ENCODE measurements around the gene FAM76B.
"Not testable (repeated sequence)": the region's sequence is repeated elsewhere in the genome, so short reads cannot be mapped to it uniquely, and the experiment has no call there.

The FAM76B gene

DNA sequence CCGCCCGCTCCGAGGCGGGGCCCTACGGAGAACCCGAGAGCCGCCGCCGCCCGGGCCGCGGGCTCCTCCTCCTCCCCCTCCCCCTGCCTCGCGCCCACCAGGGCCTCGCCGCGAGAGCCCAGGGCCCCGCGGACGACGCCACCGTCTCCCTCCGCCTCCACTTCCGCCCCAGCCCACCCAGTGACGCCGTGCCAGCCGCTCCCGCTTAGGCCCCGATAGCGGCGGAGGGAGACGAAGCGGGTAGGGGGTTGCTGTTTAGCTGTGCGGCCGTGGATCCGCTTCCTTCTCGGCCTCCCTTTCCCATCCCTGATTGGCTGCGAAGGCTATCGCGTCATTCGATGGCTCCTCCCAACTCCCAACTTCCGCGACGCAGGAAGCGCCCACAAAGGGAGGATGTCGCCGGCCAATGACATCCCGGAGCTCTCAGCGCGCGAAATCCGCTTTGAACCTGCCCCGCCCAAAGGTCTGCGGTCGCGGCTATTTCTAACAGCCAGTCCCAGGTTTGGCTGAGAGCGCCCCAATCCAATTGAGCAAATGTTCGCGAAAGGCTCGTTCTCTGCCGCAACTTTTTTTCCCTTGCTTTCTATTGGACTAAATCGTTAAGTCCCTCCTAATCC, at the start of gene FAM76B:
Gene FAM76B (minus strand): TSS at position 277 of the 617 bp plus-strand sequence. CDS start 304 bp downstream, outside the sequence.
- peak; percentile 99 for DNase-seq

DNA sequence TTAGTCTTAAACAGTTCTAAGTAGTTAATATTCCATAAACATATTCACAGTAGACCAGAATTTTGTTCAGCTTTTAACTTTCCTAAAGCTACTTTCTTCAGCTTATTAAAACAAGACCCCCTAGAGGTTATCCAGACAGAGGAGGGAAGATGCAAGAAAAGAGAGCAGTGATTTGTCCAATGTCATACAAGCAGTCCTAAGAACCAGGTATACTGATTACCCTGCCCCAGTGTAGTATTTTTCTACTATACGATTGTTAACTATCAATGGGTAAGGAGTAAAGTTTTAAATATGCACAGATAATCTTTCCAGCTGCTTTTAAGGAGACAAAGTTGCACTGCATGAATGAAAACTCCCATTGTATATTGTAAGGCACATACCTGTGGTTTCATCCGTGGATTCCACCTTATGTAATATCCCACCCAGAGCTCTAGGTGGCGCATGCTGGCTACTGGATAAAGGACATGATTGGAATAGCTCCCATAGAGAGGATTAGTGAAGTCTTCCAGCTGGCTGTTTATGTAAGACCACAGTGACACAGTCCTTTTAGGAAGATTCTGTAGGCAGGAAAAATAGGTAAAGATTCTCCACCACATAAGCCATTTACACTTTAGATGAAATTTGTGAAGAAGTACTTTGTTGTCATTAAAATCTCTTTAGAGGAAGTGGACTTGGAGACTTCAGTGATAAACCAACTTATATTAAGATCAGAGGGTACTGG, 46.3 kb upstream of the FAM76B start:
- DNase-seq = peak; percentile 67

DNA sequence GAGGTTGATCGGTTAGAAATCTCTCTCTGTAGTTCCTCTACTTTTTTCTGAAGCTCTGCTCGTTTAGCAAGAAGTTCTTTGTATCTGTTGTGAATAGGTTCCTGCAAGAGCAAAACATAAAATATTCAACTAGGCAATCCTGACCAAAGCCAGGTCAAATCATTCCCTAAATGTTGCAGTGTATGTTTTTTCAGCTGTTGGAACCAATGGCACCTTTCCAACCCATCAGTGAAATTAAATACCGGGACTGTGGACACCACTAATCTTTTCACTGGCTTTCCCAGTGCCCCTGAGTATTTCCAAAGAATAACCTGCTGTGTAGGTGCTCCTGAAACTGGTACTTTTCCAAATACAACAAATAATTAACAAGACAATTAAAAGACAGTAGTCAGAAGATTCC, 45.8 kb upstream of the FAM76B start:
- DNase-seq = no peak

DNA sequence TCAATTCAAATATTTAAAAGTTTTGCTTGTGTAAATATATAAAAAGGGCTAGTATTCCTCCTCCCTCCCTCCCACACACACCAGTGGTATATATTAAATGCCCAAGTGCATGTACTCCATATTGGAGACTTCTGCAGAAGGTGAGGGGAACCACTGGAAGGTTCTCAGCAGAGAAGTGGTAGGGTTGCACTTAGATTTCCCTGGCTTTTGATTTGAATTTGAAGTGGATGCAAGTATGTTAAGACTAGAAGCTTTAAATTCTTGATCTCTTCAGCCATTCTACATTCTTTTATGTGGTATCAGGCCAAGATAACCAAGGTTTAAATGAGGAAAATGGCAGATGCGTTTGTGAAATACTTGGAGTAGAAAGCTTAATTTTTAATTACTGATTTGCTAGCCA, 43.8 kb upstream of the FAM76B start:
- DNase-seq = no peak

DNA sequence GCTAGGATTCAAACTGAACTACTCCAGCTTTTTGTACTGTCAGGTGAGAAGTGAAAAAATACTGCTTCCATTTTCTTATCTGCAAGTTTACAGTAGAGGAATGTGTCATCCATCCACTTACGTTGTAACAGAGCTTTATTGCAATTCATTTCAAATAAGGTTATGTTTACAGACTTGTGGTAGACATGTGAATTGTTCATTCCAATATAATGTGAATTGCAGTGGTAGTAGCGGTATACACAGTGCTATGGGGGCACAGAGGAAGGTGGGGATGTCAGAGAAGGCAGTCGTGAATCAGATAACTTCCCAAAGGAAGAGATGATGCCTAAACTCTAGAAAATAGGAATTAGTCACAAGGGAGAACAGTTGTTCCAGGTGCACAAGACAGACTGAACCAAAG, 43.2 kb upstream of the FAM76B start:
- DNase-seq = no peak

DNA sequence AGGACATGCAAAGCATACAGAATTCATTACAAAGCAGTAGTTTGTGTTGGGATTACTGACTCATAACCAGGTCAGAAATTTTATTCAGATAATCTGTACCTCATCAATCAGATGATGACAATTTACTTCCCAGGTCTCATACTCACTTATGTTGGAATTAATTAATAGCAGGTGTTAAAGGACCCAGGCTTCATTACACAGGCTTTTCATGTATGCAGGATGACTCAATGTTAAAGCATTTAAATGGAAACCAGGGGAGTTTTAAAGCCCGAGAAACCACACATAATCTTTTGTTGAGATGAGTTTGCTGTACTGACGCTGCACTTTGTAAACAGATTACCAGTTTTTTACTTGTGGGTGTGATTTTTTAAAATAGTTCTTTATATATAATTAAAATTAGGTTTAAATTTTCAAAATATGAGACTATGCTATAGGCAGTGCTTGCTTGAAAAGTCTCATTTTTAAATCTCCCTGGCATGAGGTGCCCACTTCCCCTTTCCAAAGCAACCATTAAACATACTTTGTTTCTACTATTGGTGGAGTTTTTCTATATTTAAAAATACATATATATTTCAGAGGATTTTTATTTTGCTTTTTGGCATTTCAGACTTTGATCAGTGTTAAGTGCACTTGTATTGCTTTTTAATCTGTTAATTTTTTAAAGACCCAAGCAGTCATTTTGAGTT, 41.8 kb upstream of the FAM76B start:
- no peak for DNase-seq

DNA sequence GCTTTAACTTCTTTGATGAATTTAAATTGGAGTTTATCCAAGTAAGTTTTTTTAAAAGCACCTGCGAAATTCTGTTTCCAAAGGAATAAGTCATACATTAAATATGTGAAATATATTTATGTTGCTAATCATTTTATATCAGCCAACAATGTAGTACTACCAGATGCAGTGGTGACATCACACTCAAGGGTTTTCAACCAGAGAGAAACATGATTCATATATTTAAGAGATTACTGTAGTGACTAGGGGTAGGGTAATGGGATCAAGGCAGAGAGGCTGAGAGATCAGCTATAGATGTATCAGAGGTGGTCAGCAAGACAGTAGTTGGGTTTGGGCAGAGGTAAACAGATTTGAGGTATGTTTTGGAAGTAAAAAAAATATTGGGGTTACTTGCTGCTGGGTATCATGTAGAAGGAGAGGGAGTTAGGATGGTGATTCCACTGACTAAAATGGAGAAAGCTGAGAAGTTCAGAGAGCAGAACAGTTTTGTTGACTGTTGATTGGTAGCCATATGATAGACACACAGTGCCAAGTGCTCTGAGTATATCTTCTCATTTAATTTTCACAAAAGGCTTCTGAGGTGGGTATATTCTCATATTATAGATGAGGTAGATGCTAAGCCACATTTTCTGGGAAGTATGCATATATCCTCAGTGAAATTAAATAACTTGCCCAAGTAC, 40.1 kb upstream of the FAM76B start:
- DNase-seq = no peak

DNA sequence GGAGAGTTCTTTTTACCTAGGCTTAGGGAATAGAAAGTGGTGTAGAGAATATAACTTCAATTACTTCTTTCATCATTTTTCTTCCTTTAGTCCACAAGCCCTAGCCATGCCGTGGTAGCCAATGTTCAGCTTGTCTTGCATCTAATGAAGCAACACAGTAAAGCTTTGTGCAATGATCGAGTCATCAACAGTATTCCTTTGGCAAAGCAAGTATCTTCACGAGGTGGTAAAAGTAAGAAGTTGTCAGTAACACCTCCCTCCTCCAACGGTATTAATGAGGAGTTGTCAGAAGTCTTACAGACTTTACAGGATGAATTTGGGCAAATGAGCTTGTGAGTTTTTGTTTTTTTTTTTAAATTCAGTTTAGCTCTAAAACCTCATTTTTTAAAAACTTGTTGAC, 38.1 kb upstream of the FAM76B start:
- no peak for DNase-seq

DNA sequence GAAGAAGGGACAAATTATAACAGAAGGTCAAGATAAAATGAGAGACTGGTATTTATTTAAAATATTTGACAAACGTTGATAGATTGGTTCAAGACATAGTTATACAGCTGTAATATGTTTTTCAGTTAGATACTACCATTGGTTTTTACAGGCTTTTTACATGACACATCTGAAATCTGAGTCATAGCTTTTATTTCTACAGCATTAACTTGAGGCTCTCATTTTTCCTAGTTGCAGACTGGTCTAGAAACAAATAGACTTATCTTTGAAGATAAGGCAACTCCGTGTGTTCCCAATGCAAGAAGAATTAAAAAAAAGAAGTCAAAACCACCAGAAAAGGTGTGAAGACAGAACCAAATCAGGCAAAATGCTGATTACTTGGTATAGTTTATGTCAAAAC, 32.1 kb upstream of the FAM76B start:
- no peak for DNase-seq

DNA sequence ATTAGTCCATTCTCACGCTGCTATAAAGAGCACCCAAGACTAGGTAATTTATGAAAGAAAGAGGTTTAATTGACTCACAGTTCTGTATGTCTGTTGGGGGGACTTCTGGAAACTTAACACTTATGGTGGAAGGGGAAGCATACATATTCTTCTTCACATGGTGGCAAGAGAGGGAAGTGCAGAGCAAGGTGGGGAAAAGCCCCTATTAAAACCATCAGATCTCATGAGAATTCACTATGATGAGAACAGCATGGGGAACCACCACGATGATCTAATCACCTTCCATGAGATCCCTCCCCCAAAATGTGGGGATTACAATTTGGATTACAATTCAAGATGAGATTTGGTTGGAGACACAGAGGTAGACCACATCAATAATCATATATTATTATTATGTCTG, 26.5 kb upstream of the FAM76B start:
- no peak for DNase-seq

DNA sequence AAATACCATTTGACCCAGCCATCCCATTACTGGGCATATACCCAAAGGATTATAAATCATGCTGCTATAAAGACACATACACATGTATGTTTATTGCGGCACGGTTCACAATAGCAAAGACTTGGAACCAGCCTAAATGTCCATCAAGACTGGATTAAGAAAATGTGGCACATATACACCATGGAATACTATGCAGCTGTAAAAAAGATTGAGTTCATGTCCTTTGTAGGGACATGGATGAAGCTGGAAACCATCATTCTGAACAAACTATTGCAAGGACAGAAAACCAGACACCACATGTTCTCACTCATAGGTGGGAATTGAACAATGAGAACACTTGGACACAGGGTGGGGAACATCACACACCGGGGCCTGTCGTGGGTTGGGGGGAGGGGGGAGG, 21.5 kb upstream of the FAM76B start:
- DNase-seq = not testable (repeated sequence)

DNA sequence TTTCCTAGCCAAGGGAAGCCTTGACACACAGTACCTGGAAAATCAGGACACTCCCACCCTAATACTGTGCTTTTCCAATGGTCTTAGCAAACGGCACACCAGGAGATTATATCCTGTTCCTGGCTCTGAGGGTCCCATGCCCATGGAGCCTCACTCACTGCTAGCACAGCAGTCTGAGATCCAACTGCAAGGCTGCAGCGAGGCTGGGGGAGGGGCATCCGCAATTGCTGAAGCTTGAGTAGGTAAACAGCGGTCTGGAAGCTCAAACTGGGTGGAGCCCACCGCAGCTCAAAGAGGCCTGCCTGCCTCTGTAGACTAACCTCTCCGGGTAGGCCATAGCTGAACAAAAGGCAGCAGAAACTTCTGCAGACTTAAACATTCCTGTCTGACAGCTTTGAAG, 16.9 kb upstream of the FAM76B start:
- peak; percentile 3 for DNase-seq

DNA sequence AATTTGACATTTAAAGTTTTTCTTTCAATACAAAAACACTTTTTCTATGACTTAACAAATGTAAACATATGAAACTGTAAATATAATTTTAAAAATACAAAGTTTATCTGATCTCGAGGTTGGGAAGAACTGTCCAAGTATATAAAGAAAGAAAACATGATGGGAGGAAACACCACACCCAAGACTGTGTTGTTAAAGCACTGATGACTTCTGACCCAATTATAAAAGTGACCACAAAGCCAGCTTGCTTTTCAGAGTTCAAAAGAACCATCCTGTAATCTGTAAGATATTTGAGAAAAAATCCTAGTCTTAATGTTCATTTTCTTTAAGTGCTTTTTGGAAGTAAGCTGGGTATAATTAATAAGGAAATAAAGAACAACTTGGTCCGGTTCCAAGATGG, 16.3 kb upstream of the FAM76B start:
- no peak for DNase-seq

DNA sequence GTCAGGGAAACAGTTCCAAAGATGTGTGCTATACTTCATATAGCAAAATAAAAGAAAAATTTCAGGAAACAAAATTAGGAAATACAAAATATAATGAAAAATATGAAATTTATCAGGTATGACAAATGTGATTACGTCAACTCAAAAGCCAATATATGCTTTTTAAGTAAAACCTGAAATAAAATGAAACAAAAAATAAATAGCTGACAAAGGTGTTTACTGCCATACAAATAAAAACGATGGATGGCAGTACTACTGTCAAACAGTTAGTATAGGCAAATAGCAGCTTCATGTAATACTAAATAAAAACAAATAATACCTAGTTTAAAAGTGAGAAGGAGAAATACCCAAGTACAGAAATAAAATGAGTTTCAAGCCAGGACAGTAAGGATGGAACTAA, 14.4 kb upstream of the FAM76B start:
- no peak for DNase-seq

DNA sequence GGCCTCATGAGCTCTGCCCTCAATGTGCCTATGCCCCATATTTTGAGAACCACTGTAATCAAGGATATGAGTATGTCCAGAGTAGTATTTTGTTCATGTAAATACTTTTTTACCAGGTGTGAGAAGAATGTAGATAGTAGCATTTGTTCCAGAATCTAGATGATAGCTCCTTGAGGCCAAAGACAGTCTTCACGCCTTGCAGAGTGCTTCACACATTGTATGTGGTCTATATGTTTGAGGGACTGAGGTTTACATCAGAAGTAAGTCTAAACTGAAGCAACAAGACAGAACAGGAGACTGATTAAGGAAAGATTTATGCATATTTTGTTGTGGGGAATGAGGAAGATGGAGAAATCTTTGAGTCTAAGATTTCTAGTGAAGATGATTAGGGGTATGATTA, 13.2 kb upstream of the FAM76B start:
- DNase-seq = no peak

DNA sequence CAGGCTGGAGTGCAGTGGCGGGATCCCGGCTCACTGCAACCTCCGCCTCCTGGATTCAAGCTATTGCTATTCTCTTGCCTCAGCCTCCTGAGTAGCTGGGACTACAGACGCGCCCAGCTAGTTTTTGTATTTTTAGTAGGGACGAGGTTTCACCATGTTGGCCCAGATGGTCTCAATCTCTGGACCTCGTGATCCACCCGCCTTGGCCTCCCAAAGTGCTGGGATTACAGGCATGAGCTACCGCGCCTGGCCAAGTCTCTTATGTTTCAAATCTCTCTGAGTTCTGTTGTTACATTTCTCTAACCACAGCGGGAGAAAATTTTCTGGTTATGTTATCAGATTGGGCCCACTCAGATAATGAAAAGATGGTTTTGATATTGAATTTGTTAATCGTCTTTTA, 10.9 kb upstream of the FAM76B start:
- DNase-seq = no peak

DNA sequence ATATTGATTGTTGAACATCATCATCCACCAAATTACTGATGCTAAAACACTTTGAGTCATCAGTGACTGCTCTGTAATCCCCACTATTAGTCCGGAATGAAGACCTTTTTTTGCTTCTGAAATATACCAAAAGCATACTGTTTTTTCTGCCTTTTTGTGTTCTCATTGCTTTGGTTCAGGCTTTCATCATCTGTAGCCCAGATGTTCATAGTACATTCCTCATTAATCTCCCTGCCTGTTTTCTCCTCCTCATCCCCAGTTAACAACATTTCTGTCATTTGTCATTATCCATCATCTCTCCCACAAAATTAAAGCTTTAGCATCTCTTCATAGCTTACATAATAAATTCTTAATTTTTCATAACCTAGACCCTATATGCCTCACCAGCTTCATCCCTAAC, 10.0 kb upstream of the FAM76B start:
- no peak for DNase-seq

DNA sequence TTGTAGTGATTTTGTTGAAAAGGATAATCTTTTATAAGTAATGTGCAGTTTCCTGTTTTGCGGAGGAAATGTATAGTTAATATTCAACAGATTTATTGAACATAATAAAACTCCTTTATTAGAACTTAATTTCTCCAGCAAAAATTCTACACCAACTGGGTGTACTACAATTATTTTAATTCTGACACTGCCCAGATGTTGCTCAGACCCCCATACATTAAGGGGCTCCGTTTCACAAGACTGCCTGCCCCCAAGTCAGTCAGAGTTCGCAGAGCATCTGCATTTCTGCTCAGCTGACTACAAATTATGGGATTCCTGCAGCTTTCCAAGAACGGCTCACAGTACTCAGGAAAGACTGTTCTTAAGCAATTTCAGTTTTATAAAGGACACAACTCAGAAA, 6.9 kb upstream of the FAM76B start:
- DNase-seq = no peak

DNA sequence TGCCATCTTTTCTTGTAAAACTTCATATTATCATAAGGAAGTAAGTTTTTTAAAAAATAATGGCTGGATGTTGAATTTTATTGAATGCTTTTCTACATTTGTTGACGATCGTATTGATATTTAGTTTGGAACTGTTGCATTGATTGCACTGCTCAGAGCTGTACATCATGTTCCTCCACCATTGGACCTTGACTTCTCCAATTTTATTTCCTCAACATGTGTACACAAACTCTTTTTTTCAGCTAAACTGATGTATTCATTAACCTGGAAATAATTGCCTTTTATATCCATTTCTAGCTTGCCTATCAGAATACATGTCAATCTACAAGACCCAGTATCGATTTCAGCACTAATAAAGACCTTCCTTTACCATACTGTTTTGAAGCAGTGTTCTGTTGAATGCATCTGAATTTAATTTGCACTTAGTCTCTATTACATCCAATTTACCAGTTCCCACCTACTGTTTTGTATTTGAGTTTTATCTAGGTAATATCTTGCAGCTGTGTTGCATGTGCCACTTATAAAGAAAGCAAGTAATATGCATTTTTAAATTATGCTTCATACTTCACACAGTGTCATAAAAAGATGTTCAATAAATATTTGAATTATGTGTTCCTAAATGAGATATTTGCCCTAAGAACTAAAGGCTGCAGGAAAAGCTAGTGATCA, 6.2 kb upstream of the FAM76B start:
- DNase-seq = no peak

DNA sequence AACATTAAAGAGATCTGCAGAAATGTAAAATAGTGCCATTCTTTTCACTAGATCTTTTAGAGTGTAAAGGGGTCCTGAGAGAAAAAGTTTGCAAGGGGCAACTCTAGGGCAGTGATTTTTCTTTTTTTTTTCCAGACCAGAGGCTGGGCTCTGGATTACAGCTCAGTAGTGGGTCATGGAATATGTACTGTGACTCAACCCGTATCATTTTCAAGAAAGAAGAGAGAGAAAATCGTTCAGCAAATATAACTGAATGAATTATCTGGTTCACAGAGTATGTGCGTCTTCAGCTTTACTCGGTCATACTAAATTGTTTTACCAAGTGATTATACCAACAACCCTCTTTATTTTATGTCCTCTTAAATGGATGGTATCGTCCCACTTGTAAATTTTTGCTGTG, 4.5 kb upstream of the FAM76B start:
- no peak for DNase-seq

DNA sequence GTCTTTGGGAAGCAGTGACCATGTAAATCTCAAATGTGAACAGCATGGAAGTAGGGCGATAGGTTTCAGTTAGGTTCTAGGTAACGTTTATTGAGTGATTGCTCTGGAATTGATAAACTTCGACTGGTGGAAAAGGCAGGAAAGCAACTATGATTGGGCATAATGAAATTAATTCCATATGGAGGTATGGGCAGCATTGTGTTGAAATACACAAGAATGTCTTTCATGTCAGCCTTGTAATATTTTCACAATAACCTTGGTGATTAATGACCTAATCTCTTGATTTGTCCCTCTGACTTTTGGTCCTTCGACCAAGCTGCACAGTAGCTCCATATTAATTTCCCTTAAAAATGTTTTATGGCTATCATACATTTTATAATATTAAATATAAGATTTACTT, 3.5 kb upstream of the FAM76B start:
- no peak for DNase-seq

DNA sequence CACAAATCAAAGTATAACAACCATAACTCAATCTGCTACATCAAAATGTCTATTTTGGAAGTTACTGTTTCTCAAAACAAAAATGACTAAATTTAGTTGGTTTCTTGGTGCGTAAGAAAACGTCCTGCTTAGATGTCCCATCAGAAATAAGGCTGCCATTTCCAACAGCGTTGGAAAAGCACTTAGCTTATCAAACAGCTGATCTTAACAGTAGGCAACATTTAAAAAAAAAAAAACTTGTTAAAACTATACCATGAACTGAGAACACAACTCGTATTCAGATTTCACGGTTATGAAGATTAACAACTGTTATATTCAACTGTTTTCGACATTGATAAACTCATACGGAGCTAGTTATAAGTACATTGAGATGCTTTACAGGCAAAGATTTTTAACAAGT, 3.1 kb upstream of the FAM76B start:
- no peak for DNase-seq

DNA sequence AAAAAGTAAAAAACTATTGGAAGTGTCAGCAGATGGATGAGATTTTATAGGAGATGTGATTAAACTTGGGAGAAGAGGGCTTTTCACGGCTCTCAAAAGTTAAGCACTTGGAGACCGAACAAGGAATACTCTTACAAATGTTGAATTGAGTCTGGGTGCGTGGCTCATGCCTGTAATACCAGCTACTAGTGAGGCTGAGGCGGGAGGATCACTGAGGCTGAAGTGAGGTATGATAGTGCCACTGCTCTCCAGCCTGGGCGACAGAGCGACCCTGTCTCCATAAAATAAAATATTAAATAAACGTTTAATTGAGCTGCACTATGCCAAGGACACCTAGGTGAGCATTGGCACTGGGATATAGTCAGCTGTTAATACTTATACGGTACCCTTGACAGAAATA, 2.6 kb upstream of the FAM76B start:
- DNase-seq = no peak

Data from CD4-positive, alpha-beta T cell treated with Interleukin-4 for 4 hours (primary cell).